Spleen (tissue), 7 donors: ENCODE measurements around the gene SLC35F6.

Experiments
- POLR2A ChIP-seq, 3 donors: fragments of 450-650 bp; IDR thresholded peaks; one replicate each; pipeline ENCODE4 v1.5.1; 2017; ENCODE audit warnings: antibody characterized with exemption in 3 of 3, mild to moderate bottlenecking in 1 of 3
- TF ChIP-seq, protein P1 (sequence below), 11 experiments: fragments of 200-600 bp in 7 of 11; fragments of 450-650 bp in 4 of 11; sonication (generic) in 4 of 11; IDR thresholded peaks in 8 of 11; conservative IDR thresholded peaks in 3 of 11; 1 replicate in 7 of 11; 2 replicates in 4 of 11; pipeline versions ENCODE4 v1.4.0 to v1.8.0; 2016 to 2021; ENCODE audit warnings: antibody characterized with exemption in 11 of 11, inconsistent platforms in 4 of 11, mild to moderate bottlenecking in 1 of 11
- donor health status: DM: no; HTN: no; CAD: no; lungs with moderate emphysema.
- donor health status: DM: no; HTN: no; CAD: no.
- donor health status: DM: no; HTN: no; CAD: no.

DNA sequence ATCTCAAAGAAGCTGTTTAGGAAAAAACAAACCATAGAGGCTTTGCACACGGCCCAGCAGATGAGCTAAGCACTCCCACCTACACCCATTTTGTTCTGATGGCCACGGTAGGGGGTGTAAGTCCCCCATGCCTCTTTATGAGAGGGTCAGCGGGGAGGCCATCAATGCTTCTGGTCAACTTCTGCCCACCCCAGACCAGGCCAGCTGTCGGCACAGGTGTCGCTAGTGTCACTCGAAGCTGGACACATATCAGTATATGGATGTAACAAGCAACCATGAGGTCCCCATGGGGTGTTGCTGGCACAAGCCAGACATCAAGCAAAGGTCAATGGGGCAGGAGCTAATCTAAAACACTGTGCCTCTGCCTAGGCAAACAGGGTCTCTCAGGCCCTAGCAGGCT, 23.7 kb upstream of the SLC35F6 start:
- TF ChIP-seq, protein P1, sequence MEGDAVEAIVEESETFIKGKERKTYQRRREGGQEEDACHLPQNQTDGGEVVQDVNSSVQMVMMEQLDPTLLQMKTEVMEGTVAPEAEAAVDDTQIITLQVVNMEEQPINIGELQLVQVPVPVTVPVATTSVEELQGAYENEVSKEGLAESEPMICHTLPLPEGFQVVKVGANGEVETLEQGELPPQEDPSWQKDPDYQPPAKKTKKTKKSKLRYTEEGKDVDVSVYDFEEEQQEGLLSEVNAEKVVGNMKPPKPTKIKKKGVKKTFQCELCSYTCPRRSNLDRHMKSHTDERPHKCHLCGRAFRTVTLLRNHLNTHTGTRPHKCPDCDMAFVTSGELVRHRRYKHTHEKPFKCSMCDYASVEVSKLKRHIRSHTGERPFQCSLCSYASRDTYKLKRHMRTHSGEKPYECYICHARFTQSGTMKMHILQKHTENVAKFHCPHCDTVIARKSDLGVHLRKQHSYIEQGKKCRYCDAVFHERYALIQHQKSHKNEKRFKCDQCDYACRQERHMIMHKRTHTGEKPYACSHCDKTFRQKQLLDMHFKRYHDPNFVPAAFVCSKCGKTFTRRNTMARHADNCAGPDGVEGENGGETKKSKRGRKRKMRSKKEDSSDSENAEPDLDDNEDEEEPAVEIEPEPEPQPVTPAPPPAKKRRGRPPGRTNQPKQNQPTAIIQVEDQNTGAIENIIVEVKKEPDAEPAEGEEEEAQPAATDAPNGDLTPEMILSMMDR (IDR thresholded peaks at IDR 0.05 in 8 of 11, conservative IDR thresholded peaks at IDR 0.05 in 3 of 11): no peak
- no peak for TF ChIP-seq POLR2A (IDR thresholded peaks at IDR 0.05)
